WTC11 (cell line): ENCODE data around the gene CEP72.
"Not testable (repeated sequence)": the region's sequence is repeated elsewhere in the genome, so short reads cannot be mapped to it uniquely, and the experiment has no call there.

Source experiments
- JUN ChIP-seq: sonication (generic); formaldehyde crosslinking; IDR thresholded peaks from 2 replicates; pipeline ENCODE4 v1.8.0; 2023; ENCODE audit warnings: mild to moderate bottlenecking, missing genetic modification reagents
- KAT7 ChIP-seq: sonication (generic); formaldehyde crosslinking; IDR thresholded peaks from 2 replicates; pipeline ENCODE4 v1.8.1; 2023; ENCODE audit warnings: missing genetic modification reagents, mild to moderate bottlenecking, borderline replicate concordance
- NFE2L1 ChIP-seq: sonication (generic); formaldehyde crosslinking; IDR thresholded peaks from 2 replicates; pipeline ENCODE4 v1.8.1; 2023; ENCODE audit warnings: missing genetic modification reagents
- NR1H2 ChIP-seq: sonication (generic); formaldehyde crosslinking; IDR thresholded peaks from 2 replicates; pipeline ENCODE4 v1.9.0; 2021; ENCODE audit warnings: mild to moderate bottlenecking, moderate library complexity, missing genetic modification reagents
- NR3C1 ChIP-seq: sonication (generic); formaldehyde crosslinking; conservative IDR thresholded peaks from 2 replicates; pipeline ENCODE4 v1.8.1; 2023; ENCODE audit warnings: low read depth, mild to moderate bottlenecking, missing genetic modification reagents
- SOX15 ChIP-seq: fragments of 250-450 bp; sonication (Bioruptor Pico); IDR thresholded peaks from 2 replicates; pipeline ENCODE4 v1.9.0; 2021; ENCODE audit warnings: mild to moderate bottlenecking
- TEAD4 ChIP-seq: sonication (generic); formaldehyde crosslinking; IDR thresholded peaks from 2 replicates; pipeline ENCODE4 v1.8.0; 2022; ENCODE audit warnings: mild to moderate bottlenecking, missing genetic modification reagents
- TF ChIP-seq, protein P1 (sequence below): sonication (generic); formaldehyde crosslinking; conservative IDR thresholded peaks from 2 replicates; pipeline ENCODE4 v1.8.1; 2022; ENCODE audit warnings: mild to moderate bottlenecking, missing genetic modification reagents
- TF ChIP-seq, protein P2 (sequence below): sonication (generic); formaldehyde crosslinking; IDR thresholded peaks from 2 replicates; pipeline ENCODE4 v1.8.0; 2022; ENCODE audit warnings: mild to moderate bottlenecking, missing genetic modification reagents
- TF ChIP-seq, protein P3 (sequence below): sonication (generic); formaldehyde crosslinking; IDR thresholded peaks from 2 replicates; pipeline ENCODE4 v1.8.0; 2023; ENCODE audit warnings: missing genetic modification reagents
- TF ChIP-seq, protein P4 (sequence below): fragments of 200-600 bp; IDR thresholded peaks from 2 replicates; pipeline ENCODE4 v1.8.0; 2022; ENCODE audit warnings: antibody characterized with exemption
- TF ChIP-seq, protein P5 (sequence below): sonication (generic); formaldehyde crosslinking; conservative IDR thresholded peaks from 2 replicates; pipeline ENCODE4 v1.8.1; 2023; ENCODE audit warnings: mild to moderate bottlenecking, low read depth, missing genetic modification reagents, moderate library complexity
- TF ChIP-seq, protein P6 (sequence below): fragments of 250-450 bp; sonication (Bioruptor Pico); IDR thresholded peaks from 2 replicates; pipeline ENCODE4 v1.9.0; 2021; ENCODE audit warnings: mild to moderate bottlenecking, borderline replicate concordance
- TF ChIP-seq, protein P7 (sequence below): sonication (generic); formaldehyde crosslinking; IDR thresholded peaks from 2 replicates; pipeline ENCODE4 v1.8.0; 2022; ENCODE audit warnings: mild to moderate bottlenecking, missing genetic modification reagents

DNA sequence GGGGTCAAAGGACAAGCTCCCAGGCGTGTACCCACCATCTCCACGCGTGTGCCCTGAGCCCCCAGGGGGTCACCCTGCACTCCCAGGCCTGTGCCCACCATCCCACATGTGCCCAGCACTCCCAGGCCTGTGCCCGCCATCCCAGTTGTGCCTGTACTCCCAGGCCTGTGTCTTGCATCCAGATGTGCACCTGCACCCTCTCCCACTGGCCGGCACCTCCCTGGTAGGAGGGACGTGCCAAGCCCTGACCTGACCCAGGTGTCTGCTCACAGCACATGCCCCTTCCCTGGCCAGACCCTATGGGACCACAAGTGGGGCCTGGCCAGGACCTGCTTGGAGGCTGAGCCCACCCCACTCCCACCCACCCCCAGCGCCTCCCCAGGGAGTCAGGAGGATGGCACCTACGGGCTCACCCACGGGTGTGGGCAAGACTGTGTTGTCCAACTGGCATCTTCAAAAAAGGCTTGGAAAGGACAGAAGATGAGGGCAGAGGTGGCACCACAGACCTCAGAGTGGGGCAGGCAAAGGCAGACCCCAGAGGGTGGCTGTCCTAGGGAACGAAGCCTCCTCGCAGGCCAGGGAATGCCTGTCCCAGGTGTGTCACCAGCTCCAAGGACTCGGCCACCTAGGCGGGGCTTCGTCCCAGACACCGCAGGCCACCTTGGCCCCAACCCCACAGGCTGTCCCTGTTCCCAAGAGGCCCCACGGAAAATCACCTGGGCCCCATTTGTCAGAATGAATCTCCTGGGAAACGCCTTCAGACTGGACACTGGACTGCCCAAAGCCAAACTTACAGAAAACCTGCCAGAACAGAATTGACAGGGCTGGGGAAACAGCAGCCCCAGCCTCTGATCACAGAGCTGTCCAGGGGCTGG lies 69.4 kb downstream of the CEP72 start:
- TF ChIP-seq, protein P1, sequence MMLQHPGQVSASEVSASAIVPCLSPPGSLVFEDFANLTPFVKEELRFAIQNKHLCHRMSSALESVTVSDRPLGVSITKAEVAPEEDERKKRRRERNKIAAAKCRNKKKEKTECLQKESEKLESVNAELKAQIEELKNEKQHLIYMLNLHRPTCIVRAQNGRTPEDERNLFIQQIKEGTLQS (CRISPR knock-in tag) = not testable (repeated sequence)
- TF ChIP-seq, protein P2, sequence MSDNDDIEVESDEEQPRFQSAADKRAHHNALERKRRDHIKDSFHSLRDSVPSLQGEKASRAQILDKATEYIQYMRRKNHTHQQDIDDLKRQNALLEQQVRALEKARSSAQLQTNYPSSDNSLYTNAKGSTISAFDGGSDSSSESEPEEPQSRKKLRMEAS (CRISPR knock-in tag) = not testable (repeated sequence)
- TF ChIP-seq, protein P3, sequence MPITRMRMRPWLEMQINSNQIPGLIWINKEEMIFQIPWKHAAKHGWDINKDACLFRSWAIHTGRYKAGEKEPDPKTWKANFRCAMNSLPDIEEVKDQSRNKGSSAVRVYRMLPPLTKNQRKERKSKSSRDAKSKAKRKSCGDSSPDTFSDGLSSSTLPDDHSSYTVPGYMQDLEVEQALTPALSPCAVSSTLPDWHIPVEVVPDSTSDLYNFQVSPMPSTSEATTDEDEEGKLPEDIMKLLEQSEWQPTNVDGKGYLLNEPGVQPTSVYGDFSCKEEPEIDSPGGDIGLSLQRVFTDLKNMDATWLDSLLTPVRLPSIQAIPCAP (CRISPR knock-in tag) = not testable (repeated sequence)
- TF ChIP-seq, protein P4, sequence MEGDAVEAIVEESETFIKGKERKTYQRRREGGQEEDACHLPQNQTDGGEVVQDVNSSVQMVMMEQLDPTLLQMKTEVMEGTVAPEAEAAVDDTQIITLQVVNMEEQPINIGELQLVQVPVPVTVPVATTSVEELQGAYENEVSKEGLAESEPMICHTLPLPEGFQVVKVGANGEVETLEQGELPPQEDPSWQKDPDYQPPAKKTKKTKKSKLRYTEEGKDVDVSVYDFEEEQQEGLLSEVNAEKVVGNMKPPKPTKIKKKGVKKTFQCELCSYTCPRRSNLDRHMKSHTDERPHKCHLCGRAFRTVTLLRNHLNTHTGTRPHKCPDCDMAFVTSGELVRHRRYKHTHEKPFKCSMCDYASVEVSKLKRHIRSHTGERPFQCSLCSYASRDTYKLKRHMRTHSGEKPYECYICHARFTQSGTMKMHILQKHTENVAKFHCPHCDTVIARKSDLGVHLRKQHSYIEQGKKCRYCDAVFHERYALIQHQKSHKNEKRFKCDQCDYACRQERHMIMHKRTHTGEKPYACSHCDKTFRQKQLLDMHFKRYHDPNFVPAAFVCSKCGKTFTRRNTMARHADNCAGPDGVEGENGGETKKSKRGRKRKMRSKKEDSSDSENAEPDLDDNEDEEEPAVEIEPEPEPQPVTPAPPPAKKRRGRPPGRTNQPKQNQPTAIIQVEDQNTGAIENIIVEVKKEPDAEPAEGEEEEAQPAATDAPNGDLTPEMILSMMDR = not testable (repeated sequence)
- not testable (repeated sequence) for TF ChIP-seq TEAD4 (CRISPR knock-in tag); NR1H2 (CRISPR knock-in tag); NR3C1 (CRISPR knock-in tag); JUN; NFE2L1 (CRISPR knock-in tag); SOX15; KAT7 (CRISPR knock-in tag)
- TF ChIP-seq, protein P5, sequence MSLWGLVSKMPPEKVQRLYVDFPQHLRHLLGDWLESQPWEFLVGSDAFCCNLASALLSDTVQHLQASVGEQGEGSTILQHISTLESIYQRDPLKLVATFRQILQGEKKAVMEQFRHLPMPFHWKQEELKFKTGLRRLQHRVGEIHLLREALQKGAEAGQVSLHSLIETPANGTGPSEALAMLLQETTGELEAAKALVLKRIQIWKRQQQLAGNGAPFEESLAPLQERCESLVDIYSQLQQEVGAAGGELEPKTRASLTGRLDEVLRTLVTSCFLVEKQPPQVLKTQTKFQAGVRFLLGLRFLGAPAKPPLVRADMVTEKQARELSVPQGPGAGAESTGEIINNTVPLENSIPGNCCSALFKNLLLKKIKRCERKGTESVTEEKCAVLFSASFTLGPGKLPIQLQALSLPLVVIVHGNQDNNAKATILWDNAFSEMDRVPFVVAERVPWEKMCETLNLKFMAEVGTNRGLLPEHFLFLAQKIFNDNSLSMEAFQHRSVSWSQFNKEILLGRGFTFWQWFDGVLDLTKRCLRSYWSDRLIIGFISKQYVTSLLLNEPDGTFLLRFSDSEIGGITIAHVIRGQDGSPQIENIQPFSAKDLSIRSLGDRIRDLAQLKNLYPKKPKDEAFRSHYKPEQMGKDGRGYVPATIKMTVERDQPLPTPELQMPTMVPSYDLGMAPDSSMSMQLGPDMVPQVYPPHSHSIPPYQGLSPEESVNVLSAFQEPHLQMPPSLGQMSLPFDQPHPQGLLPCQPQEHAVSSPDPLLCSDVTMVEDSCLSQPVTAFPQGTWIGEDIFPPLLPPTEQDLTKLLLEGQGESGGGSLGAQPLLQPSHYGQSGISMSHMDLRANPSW (CRISPR knock-in tag) = not testable (repeated sequence)
- TF ChIP-seq, protein P6, sequence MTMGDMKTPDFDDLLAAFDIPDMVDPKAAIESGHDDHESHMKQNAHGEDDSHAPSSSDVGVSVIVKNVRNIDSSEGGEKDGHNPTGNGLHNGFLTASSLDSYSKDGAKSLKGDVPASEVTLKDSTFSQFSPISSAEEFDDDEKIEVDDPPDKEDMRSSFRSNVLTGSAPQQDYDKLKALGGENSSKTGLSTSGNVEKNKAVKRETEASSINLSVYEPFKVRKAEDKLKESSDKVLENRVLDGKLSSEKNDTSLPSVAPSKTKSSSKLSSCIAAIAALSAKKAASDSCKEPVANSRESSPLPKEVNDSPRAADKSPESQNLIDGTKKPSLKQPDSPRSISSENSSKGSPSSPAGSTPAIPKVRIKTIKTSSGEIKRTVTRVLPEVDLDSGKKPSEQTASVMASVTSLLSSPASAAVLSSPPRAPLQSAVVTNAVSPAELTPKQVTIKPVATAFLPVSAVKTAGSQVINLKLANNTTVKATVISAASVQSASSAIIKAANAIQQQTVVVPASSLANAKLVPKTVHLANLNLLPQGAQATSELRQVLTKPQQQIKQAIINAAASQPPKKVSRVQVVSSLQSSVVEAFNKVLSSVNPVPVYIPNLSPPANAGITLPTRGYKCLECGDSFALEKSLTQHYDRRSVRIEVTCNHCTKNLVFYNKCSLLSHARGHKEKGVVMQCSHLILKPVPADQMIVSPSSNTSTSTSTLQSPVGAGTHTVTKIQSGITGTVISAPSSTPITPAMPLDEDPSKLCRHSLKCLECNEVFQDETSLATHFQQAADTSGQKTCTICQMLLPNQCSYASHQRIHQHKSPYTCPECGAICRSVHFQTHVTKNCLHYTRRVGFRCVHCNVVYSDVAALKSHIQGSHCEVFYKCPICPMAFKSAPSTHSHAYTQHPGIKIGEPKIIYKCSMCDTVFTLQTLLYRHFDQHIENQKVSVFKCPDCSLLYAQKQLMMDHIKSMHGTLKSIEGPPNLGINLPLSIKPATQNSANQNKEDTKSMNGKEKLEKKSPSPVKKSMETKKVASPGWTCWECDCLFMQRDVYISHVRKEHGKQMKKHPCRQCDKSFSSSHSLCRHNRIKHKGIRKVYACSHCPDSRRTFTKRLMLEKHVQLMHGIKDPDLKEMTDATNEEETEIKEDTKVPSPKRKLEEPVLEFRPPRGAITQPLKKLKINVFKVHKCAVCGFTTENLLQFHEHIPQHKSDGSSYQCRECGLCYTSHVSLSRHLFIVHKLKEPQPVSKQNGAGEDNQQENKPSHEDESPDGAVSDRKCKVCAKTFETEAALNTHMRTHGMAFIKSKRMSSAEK (CRISPR knock-in tag) = not testable (repeated sequence)
- TF ChIP-seq, protein P7, sequence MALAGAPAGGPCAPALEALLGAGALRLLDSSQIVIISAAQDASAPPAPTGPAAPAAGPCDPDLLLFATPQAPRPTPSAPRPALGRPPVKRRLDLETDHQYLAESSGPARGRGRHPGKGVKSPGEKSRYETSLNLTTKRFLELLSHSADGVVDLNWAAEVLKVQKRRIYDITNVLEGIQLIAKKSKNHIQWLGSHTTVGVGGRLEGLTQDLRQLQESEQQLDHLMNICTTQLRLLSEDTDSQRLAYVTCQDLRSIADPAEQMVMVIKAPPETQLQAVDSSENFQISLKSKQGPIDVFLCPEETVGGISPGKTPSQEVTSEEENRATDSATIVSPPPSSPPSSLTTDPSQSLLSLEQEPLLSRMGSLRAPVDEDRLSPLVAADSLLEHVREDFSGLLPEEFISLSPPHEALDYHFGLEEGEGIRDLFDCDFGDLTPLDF = not testable (repeated sequence)
